Stimulated activated CD4-positive, alpha-beta T cell treated with anti-CD3 and anti-CD28 coated beads, Interleukin-2, amount 100 ng/mL, for 48 hours (primary cell): ENCODE results near the gene RSKR.
"Not testable (repeated sequence)": the region's sequence is repeated elsewhere in the genome, so short reads cannot be mapped to it uniquely, and the experiment has no call there.

Source experiments
- DNase-seq, 2 donors: peaks; one replicate each; pipeline ENCODE4 v3.0.0-alpha.2; 2020

Gene RSKR

DNA sequence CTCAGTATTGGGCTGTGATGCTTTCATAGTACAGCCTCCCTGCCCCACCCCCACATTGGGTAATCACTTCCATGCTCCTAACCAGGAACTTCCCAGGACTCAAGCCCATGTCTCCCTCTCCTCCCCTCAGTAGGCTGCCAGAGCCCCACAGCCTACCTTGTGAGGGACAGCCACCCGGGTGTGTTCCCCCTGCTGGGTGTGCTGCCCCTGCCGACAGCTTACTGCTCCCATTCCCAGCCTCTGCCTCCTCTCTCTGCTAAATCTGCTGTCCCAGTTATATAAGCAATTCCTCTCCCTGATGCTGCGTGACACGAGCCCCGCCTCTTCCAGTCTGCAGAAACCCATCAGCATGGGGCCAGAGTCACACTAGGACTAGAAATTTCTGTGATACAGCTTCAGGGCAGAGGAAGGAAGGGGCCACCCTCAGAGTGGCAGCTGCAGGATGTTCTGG, at the start of gene RSKR:
Gene RSKR (minus strand): TSS at position 255 of the 451 bp plus-strand sequence. CDS start 24 bp downstream, at position 231.
- DNase-seq: no peak

DNA sequence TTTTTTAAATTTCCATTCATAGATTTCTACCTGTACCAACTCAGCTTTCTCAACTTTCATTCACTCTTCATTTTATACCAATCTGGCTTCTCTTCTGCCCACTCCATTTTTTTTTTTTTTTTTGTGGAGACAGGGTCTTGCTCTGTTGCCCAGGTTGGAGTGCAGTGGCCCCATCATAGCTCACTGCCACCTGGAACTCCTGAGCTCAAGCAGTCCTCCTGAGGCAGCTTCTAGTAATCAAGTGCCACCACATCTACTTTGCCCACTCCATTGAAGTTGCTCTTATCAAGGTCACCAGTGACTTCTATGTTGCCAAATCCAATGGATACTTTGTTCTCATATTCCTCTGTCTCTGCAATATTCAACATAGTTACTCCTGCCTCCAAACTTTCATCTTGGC, 49.7 kb upstream of the RSKR start:
- no peak for DNase-seq

DNA sequence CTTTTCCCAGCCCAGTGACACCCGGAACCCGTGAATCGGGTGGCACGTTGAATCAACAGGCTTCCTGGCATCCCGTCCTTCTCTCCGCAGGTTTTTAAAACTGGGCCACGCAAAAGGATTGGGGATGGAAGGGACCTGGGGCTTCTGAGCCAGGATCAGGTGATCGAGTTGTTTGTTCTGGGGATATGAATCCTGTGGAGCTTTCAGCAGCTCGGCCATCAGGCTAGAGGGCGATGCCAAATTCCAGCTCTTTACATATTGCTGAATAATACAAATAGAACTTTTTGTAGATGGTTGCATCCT, 48.5 kb upstream of the RSKR start:
- DNase-seq: no peak

GRCh38 chr17:28661635-28662526, 47.9 kb upstream of the RSKR start, which contains the start of the genes SDF2 and SUPT6H:
TSS of gene SDF2 (minus strand) at chr17:28661906. CDS start at chr17:28661876, 30 bp downstream.
TSS of gene SUPT6H (plus strand) at chr17:28662205. CDS start at chr17:28673402, 11,197 bp downstream.
- DNase-seq: peak; percentile 96 to 97

- DNase-seq: not testable (repeated sequence)
Measured at GRCh38 chr17:28659497-28659881, 45.5 kb upstream of the RSKR start.

- not testable (repeated sequence) for DNase-seq
Measured at GRCh38 chr17:28658766-28659496, 44.9 kb upstream of the RSKR start.

DNA sequence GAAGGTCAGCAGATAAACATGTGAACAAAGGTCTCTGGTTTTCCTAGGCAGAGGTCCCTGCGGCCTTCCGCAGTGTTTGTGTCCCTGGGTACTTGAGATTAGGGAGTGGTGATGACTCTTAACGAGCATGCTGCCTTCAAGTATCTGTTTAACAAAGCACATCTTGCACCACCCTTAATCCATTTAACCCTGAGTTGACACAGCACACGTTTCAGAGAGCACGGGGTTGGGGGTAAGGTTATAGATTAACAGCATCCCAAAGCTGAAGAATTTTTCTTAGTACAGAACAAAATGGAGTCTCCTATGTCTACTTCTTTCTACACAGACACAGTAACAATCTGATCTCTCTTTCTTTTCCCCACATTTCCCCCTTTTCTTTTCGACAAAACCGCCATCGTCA, 44.4 kb upstream of the RSKR start:
- not testable (repeated sequence) for DNase-seq

GRCh38 chr17:28657756-28658155, 43.8 kb upstream of the RSKR start:
- no peak for DNase-seq

DNA sequence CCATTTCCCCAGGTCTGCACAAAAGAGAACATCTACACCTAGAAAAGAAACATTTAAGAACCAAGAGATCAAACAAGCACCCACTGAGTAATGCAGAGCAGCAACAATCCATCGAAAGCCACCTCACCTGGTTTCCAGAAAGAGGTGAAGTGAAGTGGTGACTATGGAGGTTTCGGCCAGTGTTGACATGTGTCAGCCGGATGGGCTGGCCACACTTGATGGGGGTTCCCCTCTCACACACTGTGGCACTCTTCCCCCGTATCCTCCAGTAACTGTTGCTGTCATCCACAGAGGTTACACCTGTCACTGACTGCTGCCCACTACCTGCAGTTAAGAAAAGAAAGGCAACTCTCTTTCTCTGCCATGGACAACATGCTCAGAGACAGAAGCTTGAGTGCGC, 41.2 kb upstream of the RSKR start:
- no peak for DNase-seq

- no peak for DNase-seq
Measured at GRCh38 chr17:28648698-28649097, 34.7 kb upstream of the RSKR start.

- no peak for DNase-seq
Measured at GRCh38 chr17:28646039-28646754, 32.2 kb upstream of the RSKR start.

- DNase-seq: peak; percentile 5 to 18
Measured at GRCh38 chr17:28645576-28645939, 31.6 kb upstream of the RSKR start.

DNA sequence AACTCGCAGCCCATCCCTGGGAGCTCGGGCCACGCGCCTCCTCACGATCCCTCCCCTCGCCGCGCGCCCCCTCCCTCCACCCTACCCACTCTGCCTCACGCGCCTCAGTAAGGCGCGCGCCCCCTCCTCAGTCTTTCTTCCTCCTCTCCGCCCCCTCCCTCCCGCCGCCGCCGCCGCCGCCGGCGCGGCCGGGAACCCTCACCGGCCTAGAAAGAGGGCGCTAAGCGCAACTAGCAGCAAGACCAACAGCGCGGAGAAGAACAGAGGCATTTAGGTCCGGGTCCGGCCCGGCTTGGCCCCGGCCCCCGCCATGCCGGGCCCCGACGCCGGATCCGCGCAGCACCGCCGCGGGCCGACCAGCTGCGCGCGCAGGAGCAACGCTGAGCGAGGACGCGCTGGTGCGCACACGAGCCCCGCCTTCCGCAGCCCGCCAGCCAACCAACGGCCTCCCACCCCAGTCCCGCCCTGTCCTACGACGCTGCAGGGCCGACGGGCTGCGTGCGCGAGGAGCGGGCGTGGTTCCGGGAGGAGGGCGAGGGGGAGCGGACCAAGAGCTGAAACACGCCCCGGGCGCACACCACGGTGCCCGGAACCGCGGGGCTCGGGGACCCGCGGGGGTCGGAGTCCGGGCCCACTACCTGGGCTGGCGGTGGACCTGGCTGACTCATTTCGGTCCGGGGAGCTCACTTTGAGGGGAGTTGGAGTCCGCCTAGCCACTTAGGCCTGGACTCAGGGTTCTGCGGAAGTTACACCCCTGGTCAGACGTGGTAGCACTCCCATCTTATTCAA, 31.0 kb upstream of the RSKR start, which contains the start of gene BLTP2:
Gene BLTP2 (minus strand): TSS at position 372 of the 789 bp plus-strand sequence. CDS start 102 bp downstream, at position 270.
- DNase-seq: peak; percentile 91 to 93

GRCh38 chr17:28643983-28644786, 30.2 kb upstream of the RSKR start:
- peak; percentile 12 to 16 for DNase-seq

- no peak for DNase-seq
Measured at GRCh38 chr17:28641579-28641978, 27.6 kb upstream of the RSKR start.

DNA sequence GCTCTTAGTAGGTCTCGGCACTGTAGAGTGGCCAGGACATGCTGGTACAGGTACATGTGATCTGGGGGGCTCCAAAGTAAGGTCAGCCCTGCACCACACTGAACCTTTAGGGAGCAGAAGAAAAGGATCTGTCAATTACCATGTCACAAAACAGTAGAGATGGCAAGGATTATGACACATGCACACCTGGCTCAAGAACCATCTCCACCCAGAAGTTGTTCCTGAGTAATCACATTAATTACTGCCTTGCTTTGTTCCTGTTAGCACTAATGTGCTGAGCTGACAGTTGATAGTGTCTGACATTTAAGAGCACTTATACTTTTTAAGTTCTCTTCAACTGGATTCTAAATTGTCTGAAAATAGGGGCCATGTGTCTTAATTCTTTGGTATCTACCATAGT, 21.5 kb upstream of the RSKR start:
- no peak for DNase-seq

DNA sequence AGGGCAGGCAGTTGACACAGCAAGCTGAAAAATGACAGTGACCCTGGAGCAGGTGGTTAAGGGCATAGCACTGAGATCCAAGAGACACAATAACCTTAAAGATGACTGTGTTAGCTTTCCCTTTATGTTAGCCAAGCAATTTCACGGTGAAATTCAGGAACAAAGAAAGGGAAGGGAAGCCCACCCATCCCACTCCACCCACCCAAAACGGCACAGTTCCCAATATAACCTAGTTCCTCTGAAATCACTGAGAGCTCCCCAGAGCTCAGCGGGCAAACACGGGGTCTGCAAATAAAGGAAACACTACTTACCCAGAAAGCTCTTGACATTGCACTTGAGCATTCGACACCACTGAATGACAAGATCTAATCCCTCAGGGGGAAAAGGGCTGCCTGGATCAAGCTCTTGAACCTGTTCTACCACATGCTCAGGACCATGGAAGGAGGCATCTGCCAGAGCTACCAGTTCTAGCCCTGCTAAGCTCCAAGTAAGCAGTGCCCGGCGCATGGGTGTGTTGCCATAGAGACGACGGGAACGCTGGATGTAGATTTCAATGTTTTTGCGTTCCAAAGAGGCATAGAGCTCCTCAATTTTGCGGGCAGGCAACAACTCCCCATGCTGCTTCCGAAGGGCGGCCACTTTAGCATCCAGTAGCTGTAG, 20.4 kb upstream of the RSKR start:
- DNase-seq: no peak

- no peak for DNase-seq
Measured at GRCh38 chr17:28626818-28627217, 12.8 kb upstream of the RSKR start.

DNA sequence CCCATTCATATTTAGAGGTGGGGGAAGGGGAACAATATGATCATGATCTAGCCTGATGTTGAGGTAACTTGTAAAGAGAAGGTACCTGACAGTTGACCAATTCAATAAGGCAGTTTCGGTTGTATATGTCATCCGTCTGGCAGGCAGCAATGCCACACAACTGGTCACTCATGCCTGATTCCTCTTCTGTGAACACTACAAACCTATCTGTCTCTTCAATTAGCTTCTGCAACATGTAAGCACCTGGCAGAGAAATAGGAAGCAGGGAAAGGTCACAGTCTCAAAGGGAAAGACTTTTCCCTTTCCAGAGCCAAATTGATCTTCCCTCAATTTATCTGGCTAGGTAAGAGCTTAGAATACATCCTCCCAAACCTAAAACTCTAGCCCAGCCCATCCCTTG, 10.2 kb upstream of the RSKR start:
- DNase-seq: no peak

DNA sequence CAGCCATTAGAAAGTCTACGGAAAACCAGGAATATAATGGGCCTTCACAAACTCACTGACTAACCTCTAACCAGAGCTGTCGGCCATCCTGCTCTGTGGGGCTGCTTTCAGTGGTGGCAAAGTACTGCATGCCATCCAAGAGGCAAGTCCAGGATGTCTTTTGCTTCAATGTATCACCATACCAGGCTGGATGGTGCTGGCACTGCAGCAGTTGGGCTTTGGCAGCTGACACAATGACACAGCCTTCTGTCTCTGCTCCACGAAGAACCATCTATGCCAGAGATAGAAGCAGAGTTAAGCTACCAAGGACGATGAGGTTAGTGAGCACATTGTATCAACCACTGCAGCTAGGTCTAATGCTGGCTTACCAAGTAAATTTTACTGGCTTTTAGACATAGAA, 9.7 kb upstream of the RSKR start:
- no peak for DNase-seq

GRCh38 chr17:28622186-28622585, 8.2 kb upstream of the RSKR start:
- DNase-seq: no peak
